Transverse colon (tissue), 4 donors: ENCODE results near the gene MZT2B.
"Not testable (repeated sequence)": the region's sequence is repeated elsewhere in the genome, so short reads cannot be mapped to it uniquely, and the experiment has no call there.

Source experiments
- POLR2A ChIP-seq: fragments of 450-650 bp; IDR thresholded peaks from one replicate; pipeline ENCODE4 v1.6.1; 2016; ENCODE audit warnings: antibody characterized with exemption, mild to moderate bottlenecking, moderate library complexity
- POLR2AphosphoS5 ChIP-seq, 3 donors: sonication (generic); formaldehyde crosslinking; IDR thresholded peaks; one replicate each; pipeline ENCODE4 v1.6.1; 2016; ENCODE audit warnings: antibody characterized with exemption in 3 of 3
- TF ChIP-seq, protein P1 (sequence below), 5 experiments: fragments of 200-600 bp in 3 of 5; fragments of 450-650 bp in 2 of 5; sonication (generic) in 3 of 5; IDR thresholded peaks; 1 replicate in 2 of 5; 2 replicates in 3 of 5; pipeline ENCODE4 v1.5.1; 2016 to 2017; ENCODE audit warnings: antibody characterized with exemption in 5 of 5, inconsistent platforms in 3 of 5, mild to moderate bottlenecking in 2 of 5, moderate library complexity in 1 of 5

DNA sequence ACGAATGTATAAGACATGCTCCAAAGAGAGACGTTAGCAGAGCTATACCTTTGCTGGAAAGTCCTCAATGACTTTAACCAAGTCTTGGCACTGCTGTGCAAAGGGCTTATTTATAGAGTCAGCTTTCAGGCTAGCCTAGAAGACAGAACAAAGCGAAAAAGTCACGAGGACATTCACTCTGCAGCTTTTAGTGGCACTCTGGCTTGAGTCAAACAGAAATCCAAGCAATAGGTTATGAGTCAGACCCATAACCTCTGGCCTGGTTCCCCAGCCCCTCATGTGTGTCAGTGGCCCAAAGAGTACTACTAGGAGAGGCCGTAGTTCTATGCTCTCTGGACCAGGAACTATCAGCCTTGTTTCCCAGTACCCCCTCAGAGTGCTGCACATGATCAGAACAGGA is 7.2 kb upstream of the MZT2B start:
- not testable (repeated sequence) for TF ChIP-seq POLR2A; POLR2AphosphoS5 (IDR thresholded peaks at IDR 0.05)
- TF ChIP-seq, protein P1, sequence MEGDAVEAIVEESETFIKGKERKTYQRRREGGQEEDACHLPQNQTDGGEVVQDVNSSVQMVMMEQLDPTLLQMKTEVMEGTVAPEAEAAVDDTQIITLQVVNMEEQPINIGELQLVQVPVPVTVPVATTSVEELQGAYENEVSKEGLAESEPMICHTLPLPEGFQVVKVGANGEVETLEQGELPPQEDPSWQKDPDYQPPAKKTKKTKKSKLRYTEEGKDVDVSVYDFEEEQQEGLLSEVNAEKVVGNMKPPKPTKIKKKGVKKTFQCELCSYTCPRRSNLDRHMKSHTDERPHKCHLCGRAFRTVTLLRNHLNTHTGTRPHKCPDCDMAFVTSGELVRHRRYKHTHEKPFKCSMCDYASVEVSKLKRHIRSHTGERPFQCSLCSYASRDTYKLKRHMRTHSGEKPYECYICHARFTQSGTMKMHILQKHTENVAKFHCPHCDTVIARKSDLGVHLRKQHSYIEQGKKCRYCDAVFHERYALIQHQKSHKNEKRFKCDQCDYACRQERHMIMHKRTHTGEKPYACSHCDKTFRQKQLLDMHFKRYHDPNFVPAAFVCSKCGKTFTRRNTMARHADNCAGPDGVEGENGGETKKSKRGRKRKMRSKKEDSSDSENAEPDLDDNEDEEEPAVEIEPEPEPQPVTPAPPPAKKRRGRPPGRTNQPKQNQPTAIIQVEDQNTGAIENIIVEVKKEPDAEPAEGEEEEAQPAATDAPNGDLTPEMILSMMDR (IDR thresholded peaks at IDR 0.05), result not testable (repeated sequence)
